PC-3 (cell line): Measurements from ENCODE around the gene PFKFB2.

Experiments
- CTCF ChIP-seq: fragments of 300-600 bp; sonication (generic); conservative IDR thresholded peaks from 2 replicates; pipeline ENCODE4 v1.5.1; 2017; ENCODE audit warnings: antibody characterized with exemption, low read depth, mild to moderate bottlenecking, low read length
- EZH2 ChIP-seq: fragments of 300-600 bp; sonication (generic); IDR thresholded peaks from one replicate; pipeline ENCODE4 v1.6.1; 2017; ENCODE audit warnings: antibody characterized with exemption, mild to moderate bottlenecking, low read length; ENCODE audit not compliant: unreplicated experiment
- EZH2phosphoT487 ChIP-seq: fragments of 300-600 bp; sonication (generic); IDR thresholded peaks from 2 replicates; pipeline ENCODE4 v1.6.1; 2018; ENCODE audit warnings: mild to moderate bottlenecking, antibody characterized with exemption, low read length, borderline replicate concordance

GRCh38 chr1:207077012-207077411 lies 23.9 kb downstream of the PFKFB2 start:
- TF ChIP-seq CTCF (no peak), EZH2 (no peak), EZH2phosphoT487 (no peak)
